OCI-LY1 (cell line): ENCODE measurements around the gene OLIG1.

Experiments
- H2AFZ ChIP-seq: fragments of 200-600 bp; sonication (generic), shearing (Covaris generic); 2 replicates; pipeline ENCODE4 v1.6.0; 2014; ENCODE audit warnings: antibody characterized with exemption, mild to moderate bottlenecking, low read length
- H3F3A ChIP-seq: fragments of 200-600 bp; sonication (generic), shearing (Covaris generic); 2 replicates; pipeline ENCODE4 v1.6.0; 2014; ENCODE audit warnings: mild to moderate bottlenecking, antibody characterized with exemption, low read length, moderate library complexity; ENCODE audit not compliant: insufficient read depth
- H3K27ac ChIP-seq: fragments of 200-600 bp; sonication (generic); 2 replicates; pipeline ENCODE4 v1.5.1; 2014; ENCODE audit warnings: low read length, mixed run types, mild to moderate bottlenecking, low read depth; ENCODE audit not compliant: poor library complexity, severe bottlenecking
- H3K27me3 ChIP-seq: fragments of 200-600 bp; sonication (generic); 2 replicates; pipeline ENCODE4 v1.6.0; 2014; ENCODE audit warnings: antibody characterized with exemption, mild to moderate bottlenecking, low read length, moderate library complexity; ENCODE audit not compliant: insufficient read depth
- H3K36me3 ChIP-seq: fragments of 200-600 bp; sonication (generic); 2 replicates; pipeline ENCODE4 v1.6.1; 2014; ENCODE audit warnings: mild to moderate bottlenecking, antibody characterized with exemption, low read length, moderate library complexity, mixed read lengths; ENCODE audit not compliant: insufficient read depth
- H3K4me1 ChIP-seq: fragments of 200-600 bp; sonication (generic); 2 replicates; pipeline ENCODE4 v1.5.1; 2014; ENCODE audit warnings: mild to moderate bottlenecking, low read length, moderate library complexity; ENCODE audit not compliant: insufficient read depth, severe bottlenecking
- H3K4me2 ChIP-seq: fragments of 200-600 bp; sonication (generic), shearing (Covaris generic); 2 replicates; pipeline ENCODE4 v1.6.1; 2014; ENCODE audit warnings: low read length
- H3K4me3 ChIP-seq: fragments of 200-600 bp; sonication (generic); 2 replicates; pipeline ENCODE4 v1.5.1; 2014; ENCODE audit warnings: low read length, low read depth, mild to moderate bottlenecking, mixed read lengths; ENCODE audit not compliant: poor library complexity, severe bottlenecking
- H3K79me2 ChIP-seq: fragments of 200-600 bp; shearing (Covaris generic); 2 replicates; pipeline ENCODE4 v1.6.1; 2016; ENCODE audit warnings: mixed run types, low read length, mixed read lengths; ENCODE audit not compliant: insufficient read depth
- H3K9ac ChIP-seq: fragments of 200-600 bp; sonication (generic), shearing (Covaris generic); 2 replicates; pipeline ENCODE4 v1.6.1; 2014; ENCODE audit warnings: mild to moderate bottlenecking, low read length, mixed read lengths
- H3K9me2 ChIP-seq: fragments of 200-600 bp; sonication (generic), shearing (Covaris generic); 2 replicates; pipeline ENCODE4 v1.6.1; 2014; ENCODE audit warnings: low read depth, mild to moderate bottlenecking, low read length, mixed read lengths
- H3K9me3 ChIP-seq: fragments of 200-600 bp; shearing (Covaris generic); 2 replicates; pipeline ENCODE4 v1.6.1; 2014; ENCODE audit warnings: low read length, mixed read lengths
- H4K20me1 ChIP-seq: fragments of 200-600 bp; sonication (generic), shearing (Covaris generic); 2 replicates; pipeline ENCODE4 v1.6.0; 2016; ENCODE audit warnings: mild to moderate bottlenecking, low read length; ENCODE audit not compliant: insufficient read depth
- CTCF ChIP-seq: fragments of 200-600 bp; sonication (generic), shearing (Covaris generic); IDR thresholded peaks from 2 replicates; pipeline ENCODE4 v1.5.1; 2017; ENCODE audit warnings: mild to moderate bottlenecking, antibody characterized with exemption, low read length, moderate library complexity, mixed read lengths
- EZH2 ChIP-seq: fragments of 200-600 bp; sonication (generic), shearing (Covaris generic); IDR thresholded peaks from 2 replicates; pipeline ENCODE4 v1.8.0; 2017; ENCODE audit warnings: borderline replicate concordance, mixed run types, mild to moderate bottlenecking, antibody characterized with exemption, low read length, moderate library complexity, mixed read lengths

The OLIG1 gene

GRCh38 chr21:33075596-33076195, 5.8 kb downstream of the OLIG1 start:
- Histone ChIP-seq H3K79me2 (no peaks in the 10 kb centered on the region), H3F3A (no peaks in the 10 kb centered on the region), H2AFZ (no peak overlapping the region), H3K9ac (no peak overlapping the region), H3K4me2 (no peak overlapping the region), H3K27ac (no peak overlapping the region), H3K4me3 (no peak overlapping the region), H3K36me3 (no peaks in the 10 kb centered on the region), H4K20me1 (no peaks in the 10 kb centered on the region), H3K4me1 (peaks cover 5% of the 10 kb centered on the region), H3K27me3 (no peaks in the 10 kb centered on the region), H3K9me2 (no peaks in the 10 kb centered on the region), H3K9me3 (no peaks in the 10 kb centered on the region)
- no peak for TF ChIP-seq EZH2
- no peak for TF ChIP-seq CTCF

GRCh38 chr21:33076600-33077329, 6.8 kb downstream of the OLIG1 start:
- Histone ChIP-seq H3K9me2 (no peaks in the 10 kb centered on the region), H2AFZ (no peak overlapping the region), H3K79me2 (no peaks in the 10 kb centered on the region), H3K36me3 (no peaks in the 10 kb centered on the region), H3F3A (no peaks in the 10 kb centered on the region), H4K20me1 (no peaks in the 10 kb centered on the region), H3K27me3 (no peaks in the 10 kb centered on the region), H3K4me3 (no peak overlapping the region), H3K9me3 (no peaks in the 10 kb centered on the region), H3K9ac (no peak overlapping the region), H3K4me2 (no peak overlapping the region), H3K27ac (no peak overlapping the region), H3K4me1 (peaks cover 5% of the 10 kb centered on the region)
- TF ChIP-seq EZH2: no peak
- no peak for TF ChIP-seq CTCF

GRCh38 chr21:33078907-33079582, 9.1 kb downstream of the OLIG1 start:
- H3K9ac ChIP-seq: no peak overlapping the region
- no peak overlapping the region for H3K4me3 ChIP-seq
- H3K27me3 ChIP-seq: no peaks in the 10 kb centered on the region
- no peaks in the 10 kb centered on the region for H4K20me1 ChIP-seq
- no peaks in the 10 kb centered on the region for H3F3A ChIP-seq
- H2AFZ ChIP-seq: no peak overlapping the region
- H3K27ac ChIP-seq: no peak overlapping the region
- H3K4me2 ChIP-seq: no peak overlapping the region
- TF ChIP-seq CTCF (no peak), EZH2 (no peak)
- H3K36me3 ChIP-seq: no peaks in the 10 kb centered on the region
- no peaks in the 10 kb centered on the region for H3K9me3 ChIP-seq
- peaks cover 5% of the 10 kb centered on the region for H3K4me1 ChIP-seq
- no peaks in the 10 kb centered on the region for H3K79me2 ChIP-seq
- H3K9me2 ChIP-seq: no peaks in the 10 kb centered on the region
